ENCODE data around the gene TLE3.

DNA sequence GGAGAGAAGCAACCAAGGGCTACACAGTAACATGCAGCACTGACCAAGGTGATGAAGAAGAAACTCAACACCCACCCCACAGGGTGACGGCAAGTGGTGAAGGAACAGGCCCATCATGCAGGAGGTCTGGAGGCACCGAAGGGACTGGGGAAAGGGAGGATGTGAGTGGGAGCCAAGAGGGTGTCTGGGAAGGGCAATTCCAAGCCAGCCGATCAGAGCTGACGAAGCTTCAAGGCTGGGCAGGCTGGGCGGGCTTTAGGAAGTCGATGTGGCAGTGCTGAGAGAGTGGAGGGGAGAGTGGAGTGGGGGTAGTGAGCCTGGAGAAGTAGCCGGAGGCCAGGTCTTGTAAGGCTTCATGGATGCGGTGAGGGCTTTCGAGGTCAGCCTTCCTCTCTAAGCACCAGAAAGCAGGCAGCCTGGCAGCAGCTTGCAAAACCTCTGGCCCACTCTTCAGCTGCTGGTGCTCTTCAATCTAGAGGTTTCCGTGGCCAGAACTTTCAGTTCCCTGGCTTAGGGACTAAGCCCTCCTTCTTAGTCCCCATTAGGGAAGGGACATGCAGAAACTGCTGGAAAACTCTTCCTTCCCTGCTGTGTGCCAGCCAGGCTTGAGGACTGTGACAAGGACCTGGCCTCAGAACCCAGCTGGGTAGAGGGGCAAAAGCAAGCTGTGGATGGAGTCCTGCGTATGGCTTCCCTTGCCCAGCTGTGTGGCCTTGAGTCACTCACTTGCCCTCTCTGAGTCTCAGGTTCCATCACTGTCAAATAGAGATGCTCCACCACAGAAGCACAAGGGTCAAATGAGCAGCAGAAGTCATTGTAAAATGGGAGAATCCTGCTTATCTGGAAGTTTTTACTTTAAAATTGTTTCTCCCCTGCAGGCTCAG lies 72.1 kb downstream of the TLE3 start:
- TF ChIP-seq, protein P1, sequence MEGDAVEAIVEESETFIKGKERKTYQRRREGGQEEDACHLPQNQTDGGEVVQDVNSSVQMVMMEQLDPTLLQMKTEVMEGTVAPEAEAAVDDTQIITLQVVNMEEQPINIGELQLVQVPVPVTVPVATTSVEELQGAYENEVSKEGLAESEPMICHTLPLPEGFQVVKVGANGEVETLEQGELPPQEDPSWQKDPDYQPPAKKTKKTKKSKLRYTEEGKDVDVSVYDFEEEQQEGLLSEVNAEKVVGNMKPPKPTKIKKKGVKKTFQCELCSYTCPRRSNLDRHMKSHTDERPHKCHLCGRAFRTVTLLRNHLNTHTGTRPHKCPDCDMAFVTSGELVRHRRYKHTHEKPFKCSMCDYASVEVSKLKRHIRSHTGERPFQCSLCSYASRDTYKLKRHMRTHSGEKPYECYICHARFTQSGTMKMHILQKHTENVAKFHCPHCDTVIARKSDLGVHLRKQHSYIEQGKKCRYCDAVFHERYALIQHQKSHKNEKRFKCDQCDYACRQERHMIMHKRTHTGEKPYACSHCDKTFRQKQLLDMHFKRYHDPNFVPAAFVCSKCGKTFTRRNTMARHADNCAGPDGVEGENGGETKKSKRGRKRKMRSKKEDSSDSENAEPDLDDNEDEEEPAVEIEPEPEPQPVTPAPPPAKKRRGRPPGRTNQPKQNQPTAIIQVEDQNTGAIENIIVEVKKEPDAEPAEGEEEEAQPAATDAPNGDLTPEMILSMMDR (IDR thresholded peaks at IDR 0.05 in 8 of 11, conservative IDR thresholded peaks at IDR 0.05 in 3 of 11): no peak
- no peak for TF ChIP-seq POLR2AphosphoS5 (IDR thresholded peaks at IDR 0.05)

Measured in spleen (tissue), 7 donors.